Nephron (organoid): ENCODE data around the gene CEP55.

Source experiments
- H3K27ac Mint-ChIP-seq, 3 experiments: 2 replicates each; pipeline ENCODE4 v1.8.0; 2020; ENCODE audit warnings: mixed read lengths in 3 of 3, mild to moderate bottlenecking in 2 of 3, moderate library complexity in 1 of 3
- H3K27me3 Mint-ChIP-seq: 2 replicates; pipeline ENCODE4 v1.8.0; 2021; ENCODE audit warnings: low read depth, mild to moderate bottlenecking, moderate library complexity, mixed read lengths
- H3K36me3 Mint-ChIP-seq: 2 replicates; pipeline ENCODE4 v1.8.0; 2020; ENCODE audit warnings: low read depth, mixed read lengths
- H3K4me1 Mint-ChIP-seq: 2 replicates; pipeline ENCODE4 v1.8.0; 2020; ENCODE audit warnings: mixed read lengths
- H3K4me3 Mint-ChIP-seq, 3 experiments: 2 replicates each; pipeline ENCODE4 v1.8.0; 2020; ENCODE audit warnings: mild to moderate bottlenecking in 3 of 3, mixed read lengths in 3 of 3, moderate library complexity in 2 of 3
- H3K9me3 Mint-ChIP-seq: 2 replicates; pipeline ENCODE4 v1.8.0; 2020; ENCODE audit warnings: mixed read lengths
- TF ChIP-seq, protein P1 (sequence below), 3 experiments: fragments of 200-600 bp; sonication (generic); IDR thresholded peaks; one replicate each; pipeline ENCODE4 v1.5.0; 2021; ENCODE audit warnings: antibody characterized with exemption in 3 of 3; ENCODE audit not compliant: unreplicated experiment in 3 of 3

CEP55 gene

DNA sequence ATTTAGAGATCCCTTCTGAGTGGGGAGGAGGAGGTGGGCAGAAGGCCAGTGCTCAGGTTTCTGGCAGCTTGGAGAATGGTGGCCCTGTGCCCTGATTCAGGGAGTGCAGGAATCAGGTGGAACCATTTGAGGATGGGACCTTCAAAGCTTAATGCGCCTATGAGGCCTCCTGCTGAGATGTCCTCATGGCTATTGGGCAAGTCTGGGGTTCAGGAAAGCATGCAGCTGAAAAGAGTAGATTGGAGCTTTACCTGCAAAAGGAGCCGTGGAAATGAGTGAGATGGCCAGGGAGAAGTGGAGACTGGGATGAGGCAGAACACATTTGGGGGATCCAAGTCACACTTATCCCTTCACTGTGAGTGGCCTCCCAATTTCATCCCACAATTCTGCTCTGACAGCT lies 76.2 kb downstream of the CEP55 start:
- Mint-ChIP-seq H3K4me3 (no peak overlapping the region), H3K36me3 (peaks cover 3% of the 10 kb centered on the region), H3K27ac (no peak overlapping the region), H3K4me1 (peaks cover 5% of the 10 kb centered on the region), H3K27me3 (peaks cover 66% of the 10 kb centered on the region), H3K9me3 (no peaks in the 10 kb centered on the region)
- TF ChIP-seq, protein P1, sequence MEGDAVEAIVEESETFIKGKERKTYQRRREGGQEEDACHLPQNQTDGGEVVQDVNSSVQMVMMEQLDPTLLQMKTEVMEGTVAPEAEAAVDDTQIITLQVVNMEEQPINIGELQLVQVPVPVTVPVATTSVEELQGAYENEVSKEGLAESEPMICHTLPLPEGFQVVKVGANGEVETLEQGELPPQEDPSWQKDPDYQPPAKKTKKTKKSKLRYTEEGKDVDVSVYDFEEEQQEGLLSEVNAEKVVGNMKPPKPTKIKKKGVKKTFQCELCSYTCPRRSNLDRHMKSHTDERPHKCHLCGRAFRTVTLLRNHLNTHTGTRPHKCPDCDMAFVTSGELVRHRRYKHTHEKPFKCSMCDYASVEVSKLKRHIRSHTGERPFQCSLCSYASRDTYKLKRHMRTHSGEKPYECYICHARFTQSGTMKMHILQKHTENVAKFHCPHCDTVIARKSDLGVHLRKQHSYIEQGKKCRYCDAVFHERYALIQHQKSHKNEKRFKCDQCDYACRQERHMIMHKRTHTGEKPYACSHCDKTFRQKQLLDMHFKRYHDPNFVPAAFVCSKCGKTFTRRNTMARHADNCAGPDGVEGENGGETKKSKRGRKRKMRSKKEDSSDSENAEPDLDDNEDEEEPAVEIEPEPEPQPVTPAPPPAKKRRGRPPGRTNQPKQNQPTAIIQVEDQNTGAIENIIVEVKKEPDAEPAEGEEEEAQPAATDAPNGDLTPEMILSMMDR (IDR thresholded peaks at IDR 0.05; ENCODE audit: unreplicated experiment in 3 of 3): no peak

DNA sequence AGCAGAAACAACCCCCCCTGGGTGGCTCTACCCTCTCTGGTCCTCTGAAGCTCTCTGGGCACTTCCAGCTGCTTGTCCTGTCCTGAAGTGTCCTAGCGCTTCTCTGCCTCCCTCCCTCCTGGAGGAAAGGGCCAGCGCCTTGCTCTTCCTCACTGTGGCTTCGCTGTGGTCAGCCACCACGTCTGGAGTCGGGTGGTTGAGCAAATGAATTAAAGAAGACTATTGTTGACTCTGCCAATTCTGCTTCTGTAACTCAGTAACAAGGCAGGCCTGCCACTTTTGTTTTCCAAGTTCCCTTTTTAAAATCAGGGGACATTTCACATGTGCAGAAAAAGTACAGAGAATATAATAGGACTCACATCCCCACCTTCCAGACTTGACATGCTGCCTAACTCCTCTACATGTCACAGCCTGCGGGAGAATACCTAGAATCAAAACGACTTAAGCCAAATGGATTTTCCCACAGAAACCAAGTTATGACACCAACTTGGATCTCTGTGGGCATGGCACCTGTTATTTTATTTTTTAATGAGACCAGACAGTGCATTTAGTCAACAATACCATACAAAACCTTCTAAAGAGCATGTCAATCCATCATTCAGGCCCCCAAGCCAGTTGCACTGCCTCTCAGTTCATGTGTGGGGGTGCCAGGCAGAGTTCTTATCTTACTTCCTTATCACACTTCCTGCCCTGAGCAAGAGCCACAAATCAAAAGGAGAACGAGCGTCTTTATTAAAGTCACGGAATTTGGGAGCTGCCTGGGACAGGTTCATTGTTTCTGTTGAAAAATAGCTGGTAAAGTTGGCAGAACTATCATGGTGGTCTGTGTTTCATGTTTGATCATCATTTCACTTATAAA lies 76.9 kb downstream of the CEP55 start:
- H3K9me3 Mint-ChIP-seq: no peaks in the 10 kb centered on the region
- TF ChIP-seq, protein P1 (IDR thresholded peaks at IDR 0.05; ENCODE audit: unreplicated experiment in 3 of 3): no peak
- no peak overlapping the region for H3K27ac Mint-ChIP-seq
- peaks cover 59% of the 10 kb centered on the region for H3K27me3 Mint-ChIP-seq
- H3K36me3 Mint-ChIP-seq: peaks cover 3% of the 10 kb centered on the region
- H3K4me1 Mint-ChIP-seq: no peaks in the 10 kb centered on the region
- H3K4me3 Mint-ChIP-seq: no peak overlapping the region

DNA sequence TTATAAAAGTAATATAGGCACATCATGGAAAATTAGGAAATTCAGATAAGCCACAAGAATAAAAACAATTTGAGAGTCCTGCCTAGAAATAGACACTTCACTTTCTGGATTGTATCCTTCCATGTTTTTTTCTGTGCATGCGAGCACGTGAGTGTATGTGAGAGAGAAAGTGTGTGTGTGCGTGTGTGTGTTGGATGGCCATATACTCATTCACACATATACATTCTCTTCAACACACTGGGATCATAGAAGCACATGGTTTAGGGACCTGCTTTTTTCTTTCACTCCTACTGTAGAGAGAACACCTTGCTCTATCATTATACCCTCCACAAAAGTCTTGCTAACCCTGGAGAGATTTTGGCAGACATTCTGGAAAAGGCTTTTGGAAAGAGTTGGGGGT lies 77.5 kb downstream of the CEP55 start:
- H3K9me3 Mint-ChIP-seq: no peaks in the 10 kb centered on the region
- H3K4me3 Mint-ChIP-seq: no peak overlapping the region
- H3K27me3 Mint-ChIP-seq: peaks cover 52% of the 10 kb centered on the region
- H3K4me1 Mint-ChIP-seq: no peaks in the 10 kb centered on the region
- peaks cover 3% of the 10 kb centered on the region for H3K36me3 Mint-ChIP-seq
- TF ChIP-seq, protein P1 (IDR thresholded peaks at IDR 0.05; ENCODE audit: unreplicated experiment in 3 of 3): no peak
- H3K27ac Mint-ChIP-seq: no peak overlapping the region

DNA sequence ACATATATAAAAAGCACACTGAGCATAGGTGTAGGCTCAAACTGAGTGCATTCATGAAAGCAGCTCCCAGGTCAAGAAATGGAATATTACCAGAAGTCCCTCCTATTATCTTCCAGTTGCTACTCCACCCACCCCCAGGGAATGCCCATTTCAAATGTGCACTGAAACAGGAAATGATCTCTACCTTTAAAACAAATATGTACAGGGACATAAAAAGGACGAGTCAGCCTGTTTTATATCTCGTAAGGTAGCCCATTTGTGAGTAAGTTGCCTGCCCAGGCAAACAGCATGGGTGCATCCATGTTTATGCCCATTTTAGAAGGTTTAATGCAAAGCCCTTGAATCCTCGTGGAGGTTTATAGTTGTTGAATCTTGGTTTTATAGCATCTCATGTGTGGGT lies 80.5 kb downstream of the CEP55 start:
- H3K27me3 Mint-ChIP-seq: peaks cover 24% of the 10 kb centered on the region
- peaks cover 7% of the 10 kb centered on the region for H3K9me3 Mint-ChIP-seq
- H3K4me3 Mint-ChIP-seq: no peak overlapping the region
- TF ChIP-seq, protein P1 (IDR thresholded peaks at IDR 0.05; ENCODE audit: unreplicated experiment in 3 of 3): no peak
- H3K27ac Mint-ChIP-seq: no peak overlapping the region
- no peaks in the 10 kb centered on the region for H3K36me3 Mint-ChIP-seq
- no peaks in the 10 kb centered on the region for H3K4me1 Mint-ChIP-seq

DNA sequence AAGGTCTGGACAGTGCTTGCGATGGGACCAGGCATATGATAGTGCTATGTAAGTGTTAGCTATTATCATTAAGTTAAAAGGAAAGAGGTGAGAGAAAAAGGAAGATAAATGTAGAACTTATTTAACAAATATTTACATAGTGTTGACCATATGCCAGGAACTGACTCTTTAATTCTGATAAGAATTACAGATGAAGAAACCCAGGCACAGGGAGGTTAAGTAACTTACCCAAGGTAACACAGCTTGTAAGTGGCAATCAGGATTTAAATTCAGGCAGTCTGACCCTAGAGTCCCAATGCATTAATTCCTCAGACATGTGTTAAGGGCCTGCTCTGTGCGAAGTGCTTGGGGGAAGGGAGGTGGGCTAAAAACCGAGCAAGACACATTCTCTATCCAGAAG lies 81.2 kb downstream of the CEP55 start:
- Mint-ChIP-seq H3K9me3 (peaks cover 7% of the 10 kb centered on the region), H3K36me3 (no peaks in the 10 kb centered on the region), H3K27me3 (peaks cover 17% of the 10 kb centered on the region), H3K27ac (no peak overlapping the region), H3K4me1 (no peaks in the 10 kb centered on the region), H3K4me3 (no peak overlapping the region)
- TF ChIP-seq, protein P1 (IDR thresholded peaks at IDR 0.05; ENCODE audit: unreplicated experiment in 3 of 3): no peak
